ENCODE measurements around the gene KCTD13.
"Not testable (repeated sequence)": the region's sequence is repeated elsewhere in the genome, so short reads cannot be mapped to it uniquely, and the experiment has no call there.

The KCTD13 gene, protein sequence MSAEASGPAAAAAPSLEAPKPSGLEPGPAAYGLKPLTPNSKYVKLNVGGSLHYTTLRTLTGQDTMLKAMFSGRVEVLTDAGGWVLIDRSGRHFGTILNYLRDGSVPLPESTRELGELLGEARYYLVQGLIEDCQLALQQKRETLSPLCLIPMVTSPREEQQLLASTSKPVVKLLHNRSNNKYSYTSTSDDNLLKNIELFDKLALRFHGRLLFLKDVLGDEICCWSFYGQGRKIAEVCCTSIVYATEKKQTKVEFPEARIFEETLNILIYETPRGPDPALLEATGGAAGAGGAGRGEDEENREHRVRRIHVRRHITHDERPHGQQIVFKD

DNA sequence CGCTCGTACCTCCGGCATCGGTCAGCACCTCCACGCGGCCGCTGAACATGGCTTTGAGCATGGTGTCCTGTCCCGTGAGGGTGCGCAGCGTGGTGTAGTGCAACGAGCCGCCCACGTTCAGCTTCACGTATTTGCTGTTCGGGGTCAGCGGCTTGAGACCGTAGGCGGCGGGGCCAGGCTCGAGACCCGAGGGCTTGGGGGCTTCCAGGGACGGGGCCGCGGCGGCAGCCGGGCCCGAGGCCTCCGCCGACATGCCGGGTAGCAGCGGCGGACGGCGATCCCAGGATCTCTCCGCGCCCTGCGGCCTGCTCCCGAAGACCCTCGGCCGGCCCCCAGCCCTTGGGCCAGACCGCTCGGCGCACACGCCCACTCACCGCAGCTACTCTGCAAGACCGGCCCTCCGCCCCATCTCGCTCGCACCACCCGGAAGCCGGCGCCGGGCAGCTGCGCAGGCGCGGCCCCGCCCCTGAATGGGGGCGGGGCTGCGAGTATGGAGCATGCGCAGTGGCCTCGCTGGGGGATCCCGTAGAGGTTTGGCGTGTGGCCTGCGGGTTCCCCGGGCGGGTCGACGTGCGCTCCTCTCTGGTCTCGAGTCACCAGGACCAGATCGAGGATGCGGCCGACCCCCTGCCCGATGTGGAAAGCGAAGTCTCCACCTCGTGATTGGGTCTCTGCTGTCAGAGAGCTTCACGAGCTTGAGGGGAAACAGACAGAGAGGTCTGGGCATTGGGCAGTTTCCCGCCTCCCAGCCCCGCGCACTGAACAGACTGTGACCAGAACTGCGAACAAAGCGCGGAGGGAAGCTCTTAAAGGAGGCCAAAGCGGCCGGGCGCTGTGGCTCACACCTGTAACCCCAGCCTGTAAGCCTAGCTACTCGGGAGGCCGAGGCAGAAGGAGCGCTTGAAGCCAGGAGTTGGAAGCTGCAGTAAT, at the start of gene KCTD13:
TSS of gene KCTD13 (minus strand) at position 446 of the 930 bp plus-strand sequence. CDS start at position 253, 193 bp downstream.
- peak; percentile 89 for DNase-seq

DNA sequence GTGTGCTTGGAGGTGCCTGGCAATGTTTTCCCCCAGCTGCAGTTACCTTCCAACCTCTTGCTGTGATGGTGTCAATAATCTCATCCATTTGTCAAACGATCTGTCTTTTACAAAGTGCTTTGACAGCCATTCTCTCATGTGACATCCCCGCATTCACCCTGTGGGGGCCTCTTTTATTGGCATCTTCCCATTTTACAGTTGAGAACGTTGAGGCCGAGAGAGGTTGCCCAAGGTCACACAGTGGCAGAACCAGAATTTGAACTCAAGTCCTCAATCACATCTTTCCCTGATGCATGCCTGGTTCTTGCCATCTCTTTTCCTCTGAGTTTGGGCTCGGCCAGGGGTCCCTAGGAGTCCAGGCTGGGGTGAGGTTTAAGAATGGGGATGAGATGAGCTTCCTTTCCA, 49.1 kb upstream of the KCTD13 start:
- DNase-seq, result no peak

DNA sequence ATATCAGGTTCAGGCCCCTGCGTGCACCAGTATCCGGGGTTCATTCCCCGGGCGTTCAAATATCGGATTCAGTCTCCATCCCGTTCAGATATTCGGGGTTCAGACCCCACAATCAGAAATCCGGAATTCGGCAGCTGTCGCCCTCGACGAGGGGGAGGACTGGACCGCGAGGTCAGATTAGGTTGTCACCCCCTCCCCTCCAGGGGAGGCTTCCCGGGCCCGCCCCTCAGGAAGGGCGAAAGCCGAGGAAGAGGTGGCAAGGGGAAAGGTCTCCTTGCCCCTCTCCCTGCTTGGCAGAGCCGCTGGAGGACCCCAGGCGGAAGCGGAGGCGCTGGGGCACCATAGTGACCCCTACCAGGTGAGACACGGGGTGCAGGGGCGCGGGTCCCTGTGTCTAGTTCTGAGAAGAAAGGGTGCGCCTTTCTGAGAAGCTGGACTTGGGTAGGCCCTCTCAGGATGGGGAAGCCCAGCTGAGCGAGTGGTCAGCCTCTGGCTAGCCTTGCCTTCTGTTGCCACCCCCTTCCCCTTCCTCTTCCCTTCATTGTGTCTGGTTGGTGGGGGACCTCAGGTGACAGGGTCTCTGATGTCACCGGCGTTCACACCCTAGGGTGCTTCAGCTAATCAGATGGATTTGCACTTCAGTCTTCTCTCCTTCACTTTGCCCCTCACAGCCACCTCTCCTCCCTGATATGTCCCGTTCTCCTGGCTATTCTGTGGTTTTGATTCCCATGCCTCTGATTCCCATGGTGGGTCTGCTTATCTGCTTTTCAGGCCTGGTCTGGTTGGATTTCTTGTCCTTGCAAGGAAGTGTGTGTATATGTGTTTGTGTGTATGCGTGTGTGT, 48.5 kb upstream of the KCTD13 start:
- DNase-seq, result no peak

DNA sequence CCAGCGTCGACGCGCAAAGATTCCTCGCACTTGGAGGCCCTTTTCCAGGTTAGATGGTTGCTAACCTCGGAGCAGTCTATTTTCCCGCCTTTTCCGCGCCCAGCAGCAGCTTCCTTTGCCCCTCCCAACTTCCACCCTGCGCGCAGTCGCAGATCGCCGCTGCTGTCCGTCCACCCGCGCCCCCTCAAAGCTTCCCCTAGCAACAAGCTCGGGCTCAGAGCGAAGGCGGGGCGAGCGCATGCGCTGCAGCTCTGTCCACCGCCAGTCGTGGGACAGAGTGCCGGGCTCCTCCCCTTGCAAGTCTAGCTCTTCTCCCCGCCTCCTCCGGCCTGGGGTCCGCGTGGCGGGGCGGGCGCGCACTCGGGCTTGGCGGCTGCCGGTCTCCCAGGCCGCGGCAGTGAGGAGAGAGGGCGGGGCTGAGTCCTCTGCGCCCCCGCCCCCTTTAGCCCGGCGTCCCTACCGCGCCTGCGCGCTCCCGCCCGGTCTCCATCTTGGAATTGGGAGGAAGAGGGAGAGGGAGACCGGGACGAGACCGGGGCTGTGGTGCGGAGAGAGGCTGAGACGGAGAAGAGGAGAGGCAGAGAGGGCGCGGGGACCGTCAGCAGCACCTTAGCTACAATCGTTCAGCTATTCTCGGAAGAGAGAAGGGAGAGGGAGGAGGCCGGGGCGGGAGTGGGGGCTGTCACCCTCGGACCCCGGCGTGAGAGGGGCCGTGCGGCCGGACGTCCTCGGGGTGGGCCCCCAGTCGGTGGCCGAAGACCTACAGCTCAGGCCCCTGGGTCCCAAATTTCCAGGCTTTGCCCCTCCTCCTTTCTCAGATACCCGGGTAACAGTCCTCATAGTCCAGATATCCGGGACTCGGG, 47.6 kb upstream of the KCTD13 start, which contains the start of gene TAOK2:
TSS of gene TAOK2 (plus strand) at position 485 of the 863 bp plus-strand sequence. CDS start 3,905 bp downstream, outside the sequence.
- peak; percentile 86 for DNase-seq

DNA sequence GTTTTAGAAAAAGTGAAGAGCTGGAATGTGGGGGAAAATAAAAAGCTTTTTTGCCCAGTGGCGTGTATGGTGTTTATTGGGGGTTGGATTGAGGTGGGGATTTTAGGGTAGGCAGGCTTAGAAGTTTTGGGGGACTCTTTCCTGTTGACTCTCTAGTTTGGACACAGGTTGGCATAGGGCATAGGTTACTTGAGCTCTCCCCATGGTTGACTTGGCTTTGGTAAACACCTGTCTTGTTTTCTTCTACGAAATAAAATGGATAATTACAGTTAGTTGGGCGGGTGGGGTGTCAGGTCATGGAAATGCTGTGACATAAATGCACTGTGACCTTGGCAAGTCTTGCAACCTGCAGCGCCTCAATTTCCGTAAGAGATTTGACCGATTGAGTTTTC, 47.0 kb upstream of the KCTD13 start:
- DNase-seq, result no peak

DNA sequence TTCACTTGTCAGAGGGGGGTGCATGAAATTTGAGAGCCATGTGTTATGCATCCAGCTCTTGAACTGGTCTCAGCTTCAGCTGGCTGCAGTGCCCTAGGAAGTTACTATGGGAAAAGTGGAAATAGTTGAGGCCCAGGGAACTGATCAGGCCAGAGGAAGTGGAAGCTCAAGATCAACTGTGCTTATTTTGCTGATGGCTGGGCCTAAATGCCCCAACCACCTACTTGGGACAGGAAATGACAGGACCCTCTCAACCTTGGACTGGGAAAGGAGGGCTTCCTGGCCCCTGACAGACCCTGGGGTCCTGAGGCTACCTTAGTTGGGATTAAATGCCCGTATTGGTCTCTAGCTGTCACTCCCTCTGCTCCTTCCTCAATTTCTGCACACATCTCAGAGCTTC, 46.5 kb upstream of the KCTD13 start:
- no peak for DNase-seq

DNA sequence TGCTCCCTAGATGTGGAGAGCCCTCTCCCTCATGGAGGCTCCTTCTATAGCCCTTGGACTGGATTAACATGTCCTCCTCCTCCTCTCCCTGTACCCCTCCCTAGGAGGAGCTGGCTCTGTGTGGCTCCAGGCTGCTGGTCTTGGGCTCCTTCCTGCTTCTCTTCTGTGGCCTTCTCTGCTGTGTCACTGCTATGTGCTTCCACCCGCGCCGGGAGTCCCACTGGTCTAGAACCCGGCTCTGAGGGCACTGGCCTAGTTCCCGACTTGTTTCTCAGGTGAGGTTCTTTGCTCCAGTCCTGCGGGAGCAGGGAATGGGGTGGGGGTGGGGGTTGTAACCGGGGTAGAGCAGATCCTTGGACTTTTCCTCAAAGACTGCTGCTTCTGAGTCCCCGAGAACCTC, 45.3 kb upstream of the KCTD13 start:
- DNase-seq, result no peak

DNA sequence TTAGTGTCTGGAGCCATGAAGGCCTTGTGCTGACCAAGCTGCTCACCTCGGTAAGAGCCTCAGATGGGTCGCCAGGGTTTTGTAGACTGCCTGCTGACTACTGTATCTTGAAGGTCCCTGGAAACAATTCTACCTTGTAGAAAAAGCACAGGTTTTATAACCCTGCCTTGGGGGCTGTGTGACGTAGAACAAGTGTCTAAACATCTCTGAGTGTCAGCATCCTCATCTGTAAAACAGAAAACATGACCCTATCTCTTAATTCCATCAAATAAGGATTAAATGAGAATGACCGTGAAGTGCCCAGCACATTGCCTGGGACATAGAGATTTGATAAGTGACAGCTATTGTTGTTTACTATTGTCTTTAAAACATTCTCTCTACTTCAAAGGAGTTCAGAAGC, 42.2 kb upstream of the KCTD13 start:
- no peak for DNase-seq

DNA sequence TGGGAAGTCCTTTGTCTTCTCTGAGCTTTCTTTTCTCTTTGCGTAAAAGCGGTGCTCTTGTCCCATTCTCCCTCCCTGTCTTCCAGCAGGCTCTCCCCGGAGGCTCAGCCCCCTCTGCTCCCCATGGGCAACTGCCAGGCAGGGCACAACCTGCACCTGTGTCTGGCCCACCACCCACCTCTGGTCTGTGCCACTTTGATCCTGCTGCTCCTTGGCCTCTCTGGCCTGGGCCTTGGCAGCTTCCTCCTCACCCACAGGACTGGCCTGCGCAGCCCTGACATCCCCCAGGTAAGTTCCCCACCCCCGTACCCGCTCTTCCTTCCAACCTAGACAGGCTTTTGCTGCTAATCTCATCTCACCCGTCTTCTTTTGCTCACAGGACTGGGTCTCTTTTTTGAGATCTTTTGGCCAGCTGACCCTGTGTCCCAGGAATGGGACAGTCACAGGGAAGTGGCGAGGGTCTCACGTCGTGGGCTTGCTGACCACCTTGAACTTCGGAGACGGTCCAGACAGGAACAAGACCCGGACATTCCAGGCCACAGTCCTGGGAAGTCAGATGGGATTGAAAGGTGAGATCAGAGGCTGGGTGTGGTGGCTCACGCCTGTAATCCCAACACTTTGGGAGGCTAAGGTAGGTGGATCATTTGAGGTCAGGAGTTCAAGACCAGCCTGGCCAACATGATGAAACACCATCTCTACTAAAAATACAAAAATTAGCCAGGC, 37.2 kb upstream of the KCTD13 start:
- no peak for DNase-seq

DNA sequence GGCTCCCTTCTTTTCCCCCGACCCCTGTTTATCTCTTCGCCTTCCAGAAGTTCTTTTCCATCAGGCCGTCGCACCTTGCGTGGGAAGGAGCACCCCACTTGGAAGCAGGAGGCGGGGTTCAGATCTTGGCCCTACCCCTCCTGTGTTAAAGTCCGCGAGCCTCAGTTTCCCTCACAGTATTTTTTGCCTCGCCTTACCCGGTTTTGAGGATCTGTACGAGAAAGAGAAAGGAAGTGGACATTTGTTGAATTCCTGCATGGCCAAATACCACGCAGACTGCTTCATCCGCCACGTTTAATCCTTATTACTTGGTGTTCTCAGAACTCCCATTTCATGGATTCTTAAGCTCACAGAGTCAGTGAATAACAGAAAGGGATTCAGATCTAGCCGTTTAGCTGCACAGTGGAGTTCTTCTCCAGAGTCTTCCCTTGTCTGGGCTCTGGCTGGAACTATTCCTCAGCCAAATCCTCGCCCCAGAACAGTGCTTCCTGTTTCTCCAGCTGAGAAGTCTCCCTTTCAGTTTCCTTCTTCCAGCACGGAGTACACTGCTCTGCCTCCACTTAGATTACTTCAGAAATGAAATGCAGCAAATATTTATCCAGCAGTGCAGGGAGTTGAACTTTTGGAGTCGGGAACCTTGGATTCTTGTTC, 36.4 kb upstream of the KCTD13 start:
- DNase-seq, result no peak

DNA sequence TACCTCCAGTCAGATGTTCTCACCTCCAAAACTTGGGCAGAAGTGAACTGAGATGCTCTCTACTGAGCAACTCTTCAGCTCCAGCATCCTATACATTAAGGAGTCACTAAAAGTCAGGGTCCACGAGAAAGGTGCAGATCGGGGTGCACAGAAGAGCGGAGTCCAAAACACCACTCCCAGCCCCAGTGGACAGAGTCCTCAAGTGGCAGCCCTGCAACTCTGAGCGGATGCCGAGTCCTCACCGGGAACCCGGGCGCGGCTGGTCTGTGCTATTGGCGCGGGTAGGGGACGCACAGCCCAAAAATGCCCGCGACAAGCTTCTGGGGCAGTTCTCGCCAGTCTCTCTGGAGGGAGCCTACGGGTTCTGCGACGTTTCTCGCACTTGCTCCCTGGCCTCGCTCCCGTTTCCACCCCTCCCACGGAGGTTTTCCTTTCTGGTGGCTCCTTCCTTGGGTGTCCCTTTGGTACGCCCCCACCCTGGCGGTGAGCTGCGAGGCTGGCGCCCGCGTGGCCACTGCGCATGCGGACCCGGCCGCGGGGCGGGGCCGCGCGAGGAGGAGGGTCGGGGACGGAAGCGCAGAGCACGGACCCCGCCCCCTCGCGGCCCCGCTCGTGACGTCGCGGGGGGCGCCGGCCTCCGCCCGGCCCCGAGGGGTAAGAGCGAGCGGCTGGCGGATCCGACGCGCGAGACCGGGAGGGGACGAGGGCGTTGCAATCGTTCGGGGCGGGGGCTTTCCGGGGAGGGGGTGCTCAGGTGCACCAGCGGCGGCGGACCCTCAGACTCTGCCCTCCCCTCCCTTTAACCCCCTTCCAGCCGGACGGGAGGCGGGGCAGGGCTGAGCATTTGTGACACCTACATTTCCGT, 35.7 kb upstream of the KCTD13 start, which contains the start of gene TMEM219:
TSS of gene TMEM219 (plus strand) at position 601 of the 865 bp plus-strand sequence. CDS start 1,065 bp downstream, outside the sequence.
- DNase-seq, result peak; percentile 91

DNA sequence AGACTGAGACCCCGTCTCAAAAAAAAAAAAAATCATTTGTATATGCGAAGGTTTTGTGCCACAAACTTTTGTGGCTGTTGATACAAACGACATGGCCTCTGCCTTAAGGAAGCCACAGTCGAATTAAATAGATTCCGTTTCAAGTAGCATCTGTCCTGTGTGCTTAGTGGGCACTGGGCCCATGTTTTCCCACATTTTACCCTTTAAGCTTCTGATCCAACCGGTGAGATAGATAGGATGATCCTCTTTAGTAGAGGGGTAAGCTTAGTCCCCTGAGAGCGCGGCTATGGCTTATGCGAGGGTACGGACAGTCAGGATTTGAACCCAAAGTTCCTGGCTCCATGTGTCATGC, 35.1 kb upstream of the KCTD13 start:
- DNase-seq, result no peak

DNA sequence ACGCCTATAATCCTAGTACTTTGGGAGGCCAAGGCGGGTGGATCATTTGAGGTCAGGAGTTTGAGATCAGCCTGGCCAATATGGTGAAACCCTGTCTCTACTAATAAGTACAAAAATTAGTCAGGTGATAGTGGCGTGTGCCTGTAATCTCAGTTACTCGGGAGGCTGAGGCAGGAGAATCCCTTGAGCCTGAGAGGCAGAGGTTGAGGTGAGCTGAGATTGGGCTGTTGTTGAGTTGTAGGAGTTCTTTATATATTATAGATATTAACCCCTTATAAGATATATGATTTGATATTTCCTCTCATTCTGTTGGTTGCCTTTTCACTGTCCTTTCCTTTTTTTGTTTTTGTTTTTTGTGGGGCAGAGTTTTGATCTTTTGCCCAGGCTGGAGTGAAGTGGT, 33.8 kb upstream of the KCTD13 start:
- DNase-seq, result not testable (repeated sequence)

DNA sequence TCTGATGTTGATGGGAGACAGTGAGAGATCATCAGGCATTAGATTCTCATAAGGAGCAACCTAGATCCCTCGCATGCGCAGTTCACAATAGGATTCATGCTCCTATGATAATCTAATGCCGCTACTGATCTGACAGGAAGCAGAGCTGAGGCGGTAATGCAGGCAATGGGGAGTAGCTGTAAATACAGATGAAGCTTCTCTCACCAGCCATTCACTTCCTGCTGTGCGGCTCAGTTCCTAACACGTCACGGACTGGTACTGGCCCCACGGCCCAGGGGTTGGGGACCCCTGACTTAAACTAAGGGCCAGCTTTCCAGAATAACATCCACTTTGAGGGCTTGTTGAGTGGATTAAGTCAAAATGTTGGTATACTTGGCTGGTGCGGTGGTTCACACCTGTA, 33.3 kb upstream of the KCTD13 start:
- DNase-seq, result no peak

DNA sequence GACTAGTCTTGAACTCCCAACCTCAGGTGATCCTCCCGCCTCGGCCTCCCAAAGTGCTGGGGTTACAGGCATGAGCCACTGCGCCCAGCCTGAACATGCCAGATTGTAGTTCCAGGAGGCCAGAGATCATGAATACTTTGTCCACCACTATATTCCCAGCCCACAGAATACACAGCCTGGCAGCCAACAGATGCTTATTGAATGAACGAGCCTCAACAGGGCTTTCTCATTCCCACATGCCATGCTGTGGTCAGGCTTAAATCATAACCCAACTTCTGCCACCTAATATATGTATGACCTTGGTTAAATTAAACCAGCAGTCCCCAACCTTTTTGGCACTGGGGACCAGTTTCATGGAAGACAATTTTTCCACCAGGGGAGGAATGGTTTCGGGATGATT, 32.7 kb upstream of the KCTD13 start:
- DNase-seq, result no peak

DNA sequence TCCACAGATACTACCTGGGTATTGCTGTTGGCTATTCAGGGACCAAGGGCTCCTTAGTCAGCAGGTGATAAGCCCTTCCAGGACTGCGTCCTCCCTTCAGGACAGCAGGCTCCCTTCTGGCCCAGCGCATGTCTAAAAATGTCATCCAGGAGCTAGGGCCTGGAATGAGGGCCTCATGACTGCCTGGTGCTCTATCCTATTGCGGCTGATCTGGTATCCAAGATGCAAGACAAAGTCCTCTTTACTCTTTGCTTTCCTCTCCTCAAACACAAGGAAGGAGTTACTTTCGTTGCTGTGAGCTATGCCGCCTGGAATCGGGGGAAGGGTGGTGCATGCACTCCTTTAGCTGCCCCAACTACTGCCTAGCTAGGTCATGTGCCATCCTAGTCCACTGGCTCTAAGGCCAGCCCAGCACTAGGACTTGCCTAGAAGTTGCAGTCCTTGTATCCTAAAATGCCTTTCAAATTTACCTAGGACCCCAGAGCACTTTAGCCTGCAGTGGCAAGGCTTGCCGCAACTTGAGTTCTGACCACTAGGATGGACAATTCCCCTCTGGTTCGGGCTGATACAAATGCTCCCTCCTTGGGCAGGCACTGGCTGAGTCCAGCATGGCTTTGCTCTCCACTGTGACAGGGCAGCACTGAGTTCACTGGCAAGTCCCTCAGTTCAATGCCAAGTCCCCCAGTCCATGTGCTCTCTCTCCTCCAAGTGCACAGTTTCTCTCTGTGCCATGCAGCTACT, 25.8 kb upstream of the KCTD13 start:
- DNase-seq, result no peak

DNA sequence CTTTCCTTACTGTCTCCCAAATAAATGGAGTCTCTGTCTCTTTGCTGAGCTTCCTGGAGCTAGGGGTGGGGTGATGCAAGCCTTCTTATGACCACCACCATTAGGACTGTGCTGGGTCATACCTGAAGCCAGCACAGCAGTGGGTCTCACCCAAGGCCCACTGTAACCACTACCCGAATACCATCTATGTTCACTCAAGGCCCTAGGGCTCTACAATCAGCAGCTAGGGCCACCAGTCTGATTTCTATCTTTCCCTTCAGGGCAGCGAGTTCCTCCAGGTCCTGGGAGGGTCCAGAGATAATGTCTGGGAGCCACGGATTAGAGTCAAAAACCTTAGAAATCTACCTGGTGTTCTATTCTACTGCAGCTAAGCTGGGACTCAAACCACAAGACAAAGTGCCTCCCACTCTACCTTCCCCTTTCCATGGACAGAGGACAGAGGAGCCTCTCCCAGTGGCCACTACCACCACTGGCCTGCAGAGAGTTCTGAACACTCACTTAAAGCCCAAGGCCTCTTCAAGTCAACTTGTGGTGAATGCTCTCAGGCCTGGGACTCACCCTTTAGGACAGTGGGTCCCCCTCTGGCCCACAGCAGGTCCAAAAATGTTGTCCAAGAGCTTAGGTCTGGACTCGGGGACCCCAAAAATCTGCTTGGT, 24.9 kb upstream of the KCTD13 start:
- DNase-seq, result no peak

DNA sequence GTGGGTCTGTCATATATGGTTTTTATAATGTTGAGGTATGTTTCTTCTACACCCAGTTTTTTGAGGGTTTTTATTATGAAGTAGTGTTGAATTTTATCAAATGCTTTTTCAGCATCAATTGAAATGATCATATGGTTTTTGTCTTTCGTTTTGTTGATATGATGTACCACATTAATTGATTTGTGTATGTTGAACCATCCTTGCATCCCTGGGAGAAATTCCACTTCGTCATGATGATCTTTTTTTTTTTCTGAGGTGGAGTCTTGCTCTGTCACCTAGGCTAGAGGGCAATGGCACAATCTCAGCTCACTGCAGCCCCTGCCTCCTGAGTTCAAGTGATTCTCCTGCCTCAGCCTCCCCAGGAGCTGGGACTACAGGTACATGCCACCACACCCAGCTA, 21.9 kb upstream of the KCTD13 start:
- no peak for DNase-seq
